Measurements from ENCODE around the gene PACS1. TPM values are rescaled to one million over a fixed set of nuclear protein-coding genes. Genes with fewer than 3 reads are reported as not detected.

Gene PACS1
- total RNA-seq, 5 donors from 2014 or later (not counting 1 experiment from before 2014, with no cell fraction given) = 222 to 268 (median 236) TPM

DNA sequence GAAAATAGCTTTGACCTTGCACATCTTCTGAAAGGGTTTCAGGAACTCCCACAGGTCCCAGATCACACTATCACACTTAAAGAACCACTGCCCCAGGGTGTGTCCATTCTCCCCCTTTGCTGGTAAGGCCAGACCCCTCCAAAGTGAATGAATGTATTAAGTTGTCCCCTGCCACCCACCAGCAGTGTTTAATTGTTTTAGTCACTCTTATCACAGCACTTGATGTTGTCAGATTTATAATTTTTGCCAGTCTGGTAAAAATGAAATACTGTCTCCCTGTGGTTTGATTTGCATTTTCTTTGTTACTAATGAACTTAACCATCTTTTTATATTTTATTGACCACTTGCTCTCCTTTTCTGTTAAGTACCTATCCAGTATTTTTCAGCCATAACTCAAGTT lies 108.8 kb downstream of the PACS1 start:
- no peaks in the 10 kb centered on the region for H3K27me3 Mint-ChIP-seq
- no peaks in the 10 kb centered on the region for H3K27me3 ChIP-seq (replicated peaks in 1 of 2; ENCODE audit: control insufficient read depth in 2 of 2, extremely low read depth in 1 of 2, insufficient read depth in 2 of 2, low read length in 1 of 2)
- no peak for ATAC-seq (replicated peaks in 1 of 4)
- no peaks in the 10 kb centered on the region for H3K9me3 Mint-ChIP-seq
- H3K4me1 Mint-ChIP-seq = peaks cover 61 to 63% (median 62%) of the 10 kb centered on the region in 3 donors
- H3K36me3 Mint-ChIP-seq = peaks cover 16% of the 10 kb centered on the region
- no peak overlapping the region for H3K4me3 ChIP-seq (ENCODE audit: control insufficient read depth in 1 of 2, extremely low read depth in 1 of 2, low read length in 1 of 2)
- ChIA-PET POLR2A (no interaction called here), CTCF (interaction anchor here in 1 of 2 donors (1.0 kb wide), 1 partner anchor 8 kb away, joined by 3 read pairs; no protein-coding TSS in a partner anchor)
- H3K27ac ChIP-seq (ENCODE audit: low read length) = no peak overlapping the region
- no peak for DNase-seq
- H3K4me3 Mint-ChIP-seq = no peak overlapping the region
- no peaks in the 10 kb centered on the region for H3K9me3 ChIP-seq
- no peak overlapping the region for H3K27ac Mint-ChIP-seq
- H3K4me1 ChIP-seq (ENCODE audit: control insufficient read depth in 1 of 2, extremely low read depth in 1 of 2, insufficient read depth in 2 of 2, low read length in 2 of 2) = peaks cover 0 to 5% of the 10 kb centered on the region in 2 experiments
- peaks cover 0 to 4% of the 10 kb centered on the region in 2 donors for H3K36me3 ChIP-seq (ENCODE audit: control insufficient read depth in 2 of 2, extremely low read depth in 1 of 2, insufficient read depth in 1 of 2, low read length in 1 of 2)

DNA sequence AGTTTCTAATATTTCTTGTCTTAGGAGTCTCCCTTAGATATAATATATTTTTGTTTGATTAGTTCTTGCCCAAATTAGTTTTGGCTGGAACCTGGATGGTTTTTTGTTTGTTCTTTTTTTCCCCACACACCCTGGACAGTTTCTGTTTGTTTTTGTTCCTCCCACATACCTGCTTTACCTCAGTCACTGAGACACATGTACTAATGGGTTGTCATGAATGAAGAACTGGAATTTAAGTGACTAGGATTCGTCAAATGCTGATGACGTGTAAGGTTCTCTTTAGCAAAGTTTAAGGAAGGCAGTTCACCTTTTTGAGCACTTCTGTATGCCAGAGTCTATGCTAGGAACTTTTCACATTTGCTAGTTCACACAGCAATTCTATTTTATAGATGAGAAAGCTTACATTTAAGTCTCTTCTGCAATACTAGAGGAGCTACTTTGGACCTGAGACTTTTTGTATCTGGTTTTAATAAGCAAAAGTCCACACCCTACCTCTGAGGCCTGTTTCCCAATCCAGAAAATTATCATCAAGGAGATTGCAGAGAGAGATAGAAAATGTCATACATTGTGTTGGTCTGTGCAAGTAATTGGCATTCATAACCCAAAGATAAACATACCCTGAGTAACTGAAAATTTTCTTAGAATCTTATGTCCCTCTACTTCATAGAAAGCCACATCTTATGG lies 111.7 kb downstream of the PACS1 start:
- Mint-ChIP-seq H3K36me3 (peaks cover 13% of the 10 kb centered on the region), H3K27me3 (no peaks in the 10 kb centered on the region), H3K4me3 (no peak overlapping the region), H3K9me3 (no peaks in the 10 kb centered on the region), H3K4me1 (peaks cover 59 to 64% (median 60%) of the 10 kb centered on the region in 3 donors), H3K27ac (no peak overlapping the region)
- DNase-seq (no peak), ATAC-seq (replicated peaks in 1 of 4) (no peak)
- Histone ChIP-seq H3K9me3 (no peaks in the 10 kb centered on the region), H3K36me3 (ENCODE audit: control insufficient read depth in 2 of 2, extremely low read depth in 1 of 2, insufficient read depth in 1 of 2, low read length in 1 of 2) (peaks cover 0 to 4% of the 10 kb centered on the region in 2 donors), H3K27me3 (replicated peaks in 1 of 2; ENCODE audit: control insufficient read depth in 2 of 2, extremely low read depth in 1 of 2, insufficient read depth in 2 of 2, low read length in 1 of 2) (no peaks in the 10 kb centered on the region), H3K4me3 (ENCODE audit: control insufficient read depth in 1 of 2, extremely low read depth in 1 of 2, low read length in 1 of 2) (no peak overlapping the region), H3K4me1 (ENCODE audit: control insufficient read depth in 1 of 2, extremely low read depth in 1 of 2, insufficient read depth in 2 of 2, low read length in 2 of 2) (peaks cover 0 to 8% of the 10 kb centered on the region in 2 experiments), H3K27ac (ENCODE audit: low read length) (no peak overlapping the region)
- CTCF ChIA-PET = interaction anchor here in 1 of 2 donors (0.7 kb wide), 1 partner anchor 397 kb away, joined by 4 read pairs; no protein-coding TSS in a partner anchor
- WGBS (ENCODE audit: insufficient coverage) = no CpG with 5 or more reads among the region's 2 CpGs
- POLR2A ChIA-PET = interaction anchor here in 1 of 2 donors (0.6 kb wide), 1 partner anchor 609 kb away, joined by 4 read pairs; no protein-coding TSS in a partner anchor

DNA sequence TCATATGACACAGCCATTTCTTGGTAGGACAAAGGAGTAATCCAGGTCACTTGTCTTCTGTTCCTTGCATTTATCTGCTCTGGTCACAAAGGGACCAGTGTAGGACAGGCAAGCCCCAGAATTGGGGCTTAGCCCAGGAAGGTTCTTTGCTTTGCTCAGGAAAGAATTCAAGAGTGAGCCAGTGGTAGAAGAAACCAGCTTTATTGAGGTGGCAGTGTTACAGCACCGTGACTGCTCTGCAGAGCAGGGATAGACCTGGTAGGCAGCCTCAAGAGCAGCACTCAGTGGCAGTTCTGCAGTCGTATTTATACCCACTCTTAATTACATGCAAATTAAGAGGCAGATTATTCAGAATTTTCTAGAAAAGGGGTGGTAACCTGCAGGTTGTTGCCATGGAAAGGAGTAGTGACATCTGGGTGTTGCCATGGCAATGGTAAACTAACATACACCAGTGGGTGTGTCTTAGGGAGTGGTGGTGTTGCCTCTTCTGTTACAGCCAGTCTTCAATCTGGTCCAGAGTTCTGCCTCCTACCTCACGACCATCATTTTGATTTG lies 113.5 kb downstream of the PACS1 start:
- peaks cover 0 to 8% of the 10 kb centered on the region in 2 experiments for H3K4me1 ChIP-seq (ENCODE audit: control insufficient read depth in 1 of 2, extremely low read depth in 1 of 2, insufficient read depth in 2 of 2, low read length in 2 of 2)
- H3K4me3 Mint-ChIP-seq = no peak overlapping the region
- no peaks in the 10 kb centered on the region for H3K27me3 ChIP-seq (replicated peaks in 1 of 2; ENCODE audit: control insufficient read depth in 2 of 2, extremely low read depth in 1 of 2, insufficient read depth in 2 of 2, low read length in 1 of 2)
- no peaks in the 10 kb centered on the region for H3K9me3 Mint-ChIP-seq
- H3K4me1 Mint-ChIP-seq = peaks cover 66 to 68% (median 67%) of the 10 kb centered on the region in 3 donors
- no peak overlapping the region for H3K4me3 ChIP-seq (ENCODE audit: control insufficient read depth in 1 of 2, extremely low read depth in 1 of 2, low read length in 1 of 2)
- peaks cover 23% of the 10 kb centered on the region for H3K36me3 Mint-ChIP-seq
- H3K27me3 Mint-ChIP-seq = no peaks in the 10 kb centered on the region
- H3K27ac ChIP-seq (ENCODE audit: low read length) = no peak overlapping the region
- WGBS (ENCODE audit: insufficient coverage) = no CpG with 5 or more reads among the region's 3 CpGs
- CTCF ChIA-PET = interaction anchor here (0.5 to 0.6 kb wide), 2 partner anchors 8 to 21 kb away, joined by 3 read pairs; no protein-coding TSS in a partner anchor
- H3K27ac Mint-ChIP-seq = peak overlapping the region in 1 of 2 donors; percentile 28
- ATAC-seq (replicated peaks in 1 of 4) = peak in 3 of 4 experiments; percentile 26 to 89 (median 45)
- H3K36me3 ChIP-seq (ENCODE audit: control insufficient read depth in 2 of 2, extremely low read depth in 1 of 2, insufficient read depth in 1 of 2, low read length in 1 of 2) = peaks cover 0 to 3% of the 10 kb centered on the region in 2 donors
- H3K9me3 ChIP-seq = no peaks in the 10 kb centered on the region
- POLR2A ChIA-PET = interaction anchor here in 1 of 2 donors (0.7 kb wide), 1 partner anchor 88 kb away, joined by 4 read pairs; no protein-coding TSS in a partner anchor
- peak in 27 of 35 experiments; percentile 2 to 61 (median 19) for DNase-seq

DNA sequence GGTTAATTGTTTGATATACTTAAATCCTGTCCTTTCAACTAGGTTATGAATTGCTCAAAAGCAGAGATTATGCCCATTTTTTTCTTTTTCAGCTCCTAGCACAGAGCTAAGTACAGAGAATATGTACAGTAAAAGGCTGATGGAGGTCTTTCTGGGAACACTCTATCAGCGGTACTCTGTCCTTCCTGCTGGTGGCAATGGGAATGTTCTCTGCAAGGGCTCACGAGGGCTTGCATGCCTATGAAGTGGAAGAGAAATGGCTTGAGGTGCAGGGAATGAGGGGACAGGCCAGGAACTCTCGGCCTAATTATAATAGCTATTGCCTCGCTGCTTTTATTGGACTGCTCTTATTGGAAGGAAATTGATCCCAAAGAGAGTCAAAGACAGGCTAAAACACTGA lies 114.7 kb downstream of the PACS1 start:
- POLR2A ChIA-PET = no interaction called here

DNA sequence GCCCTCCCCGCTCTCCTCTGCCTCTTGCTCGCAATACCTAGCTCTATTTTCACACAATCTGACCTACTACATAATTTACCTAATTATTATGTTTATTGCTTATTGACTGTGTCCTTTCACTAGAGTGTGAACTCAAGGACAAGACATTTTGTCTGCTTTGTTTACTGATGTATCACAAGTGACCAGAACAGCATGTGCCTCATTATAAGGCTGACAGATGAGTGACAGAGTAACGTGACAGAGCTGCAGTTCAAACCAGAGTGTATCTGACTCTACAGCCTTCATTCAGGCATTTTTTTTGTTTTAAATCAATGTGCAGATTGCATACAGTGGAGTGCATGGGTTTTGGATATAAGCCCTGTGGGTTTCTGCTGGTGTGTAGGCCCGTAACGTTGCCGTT lies 116.4 kb downstream of the PACS1 start:
- POLR2A ChIA-PET = interaction anchor here in 1 of 2 donors (0.5 kb wide), 1 partner anchor 399 kb away, joined by 3 read pairs; the partner anchor contains the start of gene OVOL1
- no peaks in the 10 kb centered on the region for H3K9me3 ChIP-seq
- H3K27ac Mint-ChIP-seq = no peak overlapping the region

More for the DNA sequence above, 114.7 kb downstream of the PACS1 start:
- no peaks in the 10 kb centered on the region for H3K9me3 Mint-ChIP-seq
- Histone ChIP-seq H3K36me3 (ENCODE audit: control insufficient read depth in 2 of 2, extremely low read depth in 1 of 2, insufficient read depth in 1 of 2, low read length in 1 of 2) (peaks cover 3 to 5% of the 10 kb centered on the region in 2 donors), H3K27ac (ENCODE audit: low read length) (no peak overlapping the region), H3K4me3 (ENCODE audit: control insufficient read depth in 1 of 2, extremely low read depth in 1 of 2, low read length in 1 of 2) (no peak overlapping the region), H3K4me1 (ENCODE audit: control insufficient read depth in 1 of 2, extremely low read depth in 1 of 2, insufficient read depth in 2 of 2, low read length in 2 of 2) (peaks cover 0 to 8% of the 10 kb centered on the region in 2 experiments), H3K9me3 (no peaks in the 10 kb centered on the region), H3K27me3 (replicated peaks in 1 of 2; ENCODE audit: control insufficient read depth in 2 of 2, extremely low read depth in 1 of 2, insufficient read depth in 2 of 2, low read length in 1 of 2) (no peaks in the 10 kb centered on the region)
- H3K27me3 Mint-ChIP-seq = no peaks in the 10 kb centered on the region
- 96% methylated on average over 4 of the region's 4 CpGs for WGBS (ENCODE audit: insufficient coverage)
- CTCF ChIA-PET = interaction anchor here in 1 of 2 donors (0.5 kb wide), 1 partner anchor 204 kb away, joined by 3 read pairs; no protein-coding TSS in a partner anchor
- no peak for ATAC-seq (replicated peaks in 1 of 4)
- peak overlapping the region in 1 of 2 donors; percentile 7 for H3K27ac Mint-ChIP-seq
- DNase-seq = no peak
- H3K4me3 Mint-ChIP-seq = no peak overlapping the region
- H3K4me1 Mint-ChIP-seq = peaks cover 58 to 64% (median 61%) of the 10 kb centered on the region in 3 donors
- H3K36me3 Mint-ChIP-seq = peaks cover 29% of the 10 kb centered on the region

DNA sequence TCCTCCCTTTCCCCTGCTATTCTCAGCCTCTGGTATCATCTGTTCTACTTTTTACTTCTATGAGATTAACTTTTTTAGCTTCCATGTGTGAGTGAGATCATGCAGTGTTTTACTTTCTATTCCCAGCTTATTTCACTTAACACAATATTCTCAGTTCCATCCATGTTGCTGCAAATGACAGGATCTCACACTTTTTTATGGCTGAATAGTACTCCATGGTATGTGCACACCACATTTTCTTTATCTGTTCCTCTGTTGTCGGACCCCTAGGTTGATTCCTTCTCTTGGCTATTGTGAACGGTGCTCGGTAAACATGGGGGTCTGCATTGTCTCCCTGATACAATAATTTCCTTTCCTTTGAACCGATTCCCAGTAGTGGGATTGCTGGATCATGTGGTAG lies 117.4 kb downstream of the PACS1 start:
- Histone ChIP-seq H3K4me3 (ENCODE audit: control insufficient read depth in 1 of 2, extremely low read depth in 1 of 2, low read length in 1 of 2) (no peak overlapping the region), H3K27ac (ENCODE audit: low read length) (no peak overlapping the region), H3K9me3 (no peaks in the 10 kb centered on the region), H3K4me1 (ENCODE audit: control insufficient read depth in 1 of 2, extremely low read depth in 1 of 2, insufficient read depth in 2 of 2, low read length in 2 of 2) (peaks cover 0 to 11% of the 10 kb centered on the region in 2 experiments), H3K36me3 (ENCODE audit: control insufficient read depth in 2 of 2, extremely low read depth in 1 of 2, insufficient read depth in 1 of 2, low read length in 1 of 2) (peaks cover 3 to 13% of the 10 kb centered on the region in 2 donors), H3K27me3 (replicated peaks in 1 of 2; ENCODE audit: control insufficient read depth in 2 of 2, extremely low read depth in 1 of 2, insufficient read depth in 2 of 2, low read length in 1 of 2) (no peaks in the 10 kb centered on the region)
- H3K27me3 Mint-ChIP-seq = no peaks in the 10 kb centered on the region
- DNase-seq (no peak), ATAC-seq (replicated peaks in 1 of 4) (no peak)
- H3K9me3 Mint-ChIP-seq = no peaks in the 10 kb centered on the region
- ChIA-PET CTCF (no interaction called here), POLR2A (interaction anchor here in 1 of 2 donors (0.6 kb wide), 1 partner anchor 45 kb away, joined by 3 read pairs; no protein-coding TSS in a partner anchor)
- no peak overlapping the region for H3K27ac Mint-ChIP-seq
- H3K36me3 Mint-ChIP-seq = peaks cover 36% of the 10 kb centered on the region
- H3K4me3 Mint-ChIP-seq = no peak overlapping the region
- H3K4me1 Mint-ChIP-seq = peaks cover 42 to 59% (median 49%) of the 10 kb centered on the region in 3 donors
- no CpG with 5 or more reads among the region's 4 CpGs for WGBS (ENCODE audit: insufficient coverage)

More for the DNA sequence above, 116.4 kb downstream of the PACS1 start:
- Histone ChIP-seq H3K36me3 (ENCODE audit: control insufficient read depth in 2 of 2, extremely low read depth in 1 of 2, insufficient read depth in 1 of 2, low read length in 1 of 2) (peaks cover 3 to 12% of the 10 kb centered on the region in 2 donors), H3K27me3 (replicated peaks in 1 of 2; ENCODE audit: control insufficient read depth in 2 of 2, extremely low read depth in 1 of 2, insufficient read depth in 2 of 2, low read length in 1 of 2) (no peaks in the 10 kb centered on the region), H3K4me1 (ENCODE audit: control insufficient read depth in 1 of 2, extremely low read depth in 1 of 2, insufficient read depth in 2 of 2, low read length in 2 of 2) (peaks cover 0 to 8% of the 10 kb centered on the region in 2 experiments), H3K4me3 (ENCODE audit: control insufficient read depth in 1 of 2, extremely low read depth in 1 of 2, low read length in 1 of 2) (no peak overlapping the region), H3K27ac (ENCODE audit: low read length) (no peak overlapping the region)
- Mint-ChIP-seq H3K36me3 (peaks cover 33% of the 10 kb centered on the region), H3K4me3 (no peak overlapping the region), H3K27me3 (no peaks in the 10 kb centered on the region), H3K4me1 (peaks cover 48 to 68% (median 58%) of the 10 kb centered on the region in 3 donors), H3K9me3 (no peaks in the 10 kb centered on the region)
- DNase-seq (no peak), ATAC-seq (replicated peaks in 1 of 4) (no peak)
- WGBS (ENCODE audit: insufficient coverage) = 100% methylated on average over 2 of the region's 6 CpGs
- CTCF ChIA-PET = interaction anchor here in 1 of 2 donors (0.7 kb wide), 1 partner anchor 14 kb away, joined by 3 read pairs; no protein-coding TSS in a partner anchor

All from T-cell (primary cell).